Erythroblast (primary cell): ENCODE measurements around the gene C21orf58.

ENCODE experiments used
- GATA1 ChIP-seq: IDR thresholded peaks from 2 replicates; pipeline ENCODE4 v1.6.1; 2011; ENCODE audit warnings: low read depth, mild to moderate bottlenecking, control low read depth, low read length, moderate library complexity
- POLR2A ChIP-seq: IDR thresholded peaks from 2 replicates; pipeline ENCODE4 v1.6.1; 2011; ENCODE audit warnings: mild to moderate bottlenecking, low read length

GRCh38 chr21:46252840-46253239 lies 70.8 kb downstream of the C21orf58 start:
- TF ChIP-seq POLR2A (no peak), GATA1 (no peak)
